Esophagus muscularis mucosa (tissue), 4 donors: Measurements from ENCODE around the gene NIN. TPM values are rescaled to one million over a fixed set of nuclear protein-coding genes. Genes with fewer than 3 reads are reported as not detected.

Experiments used
- DNase-seq: peaks from one replicate; pipeline ENCODE4 v3.0.0-alpha.2; 2017; ENCODE audit errors: extremely low spot score
- H3K27ac ChIP-seq, 4 donors: fragments of 200-600 bp; sonication (generic); replicated peaks in 1 of 4; 1 replicate in 3 of 4; 2 replicates in 1 of 4; pipeline ENCODE4 v1.5.1; 2016 to 2019; ENCODE audit warnings: mild to moderate bottlenecking in 1 of 4
- H3K27me3 ChIP-seq, 4 donors: fragments of 200-600 bp; sonication (generic); one replicate each; pipeline versions ENCODE4 v1.5.1 to v1.6.0; 2016 to 2019
- H3K36me3 ChIP-seq, 4 donors: fragments of 200-600 bp; sonication (generic); one replicate each; pipeline ENCODE4 v1.5.1; 2016 to 2019
- H3K4me1 ChIP-seq, 4 donors: fragments of 200-600 bp; sonication (generic); one replicate each; pipeline ENCODE4 v1.5.1; 2016 to 2019
- H3K4me3 ChIP-seq, 4 donors: fragments of 200-600 bp; sonication (generic); 1 replicate in 2 of 4; 2 replicates in 2 of 4; pipeline ENCODE4 v1.5.1; 2016 to 2019; ENCODE audit warnings: mild to moderate bottlenecking in 4 of 4, moderate library complexity in 1 of 4
- H3K9me3 ChIP-seq, 4 donors: fragments of 200-600 bp; sonication (generic); 1 replicate in 3 of 4; 2 replicates in 1 of 4; pipeline ENCODE4 v1.5.1; 2016 to 2019
- EP300 ChIP-seq: sonication (generic); formaldehyde crosslinking; IDR thresholded peaks from one replicate; pipeline ENCODE4 v1.6.1; 2017; ENCODE audit warnings: antibody characterized with exemption
- POLR2A ChIP-seq: fragments of 450-650 bp; IDR thresholded peaks from one replicate; pipeline ENCODE4 v1.6.1; 2017; ENCODE audit warnings: antibody characterized with exemption, moderate library complexity, mild to moderate bottlenecking, low read depth
- POLR2AphosphoS5 ChIP-seq, 2 donors: sonication (generic); formaldehyde crosslinking; IDR thresholded peaks; one replicate each; pipeline ENCODE4 v1.6.1; 2017; ENCODE audit warnings: antibody characterized with exemption in 2 of 2
- WGBS: methylation state at CpG from one replicate; pipeline ENCODE4 v1.1.5; 2018; 5-methylcytosine and 5-hydroxymethylcytosine counted together
- intact Hi-C: fragments of 100-400 bp; cut with DNase I; formaldehyde crosslinking; loops from one replicate; pipeline ENCODE4 v1.15.1; 2023
- total RNA-seq, 4 donors: library from RNA; depleted of rRNA; stranded (reverse); fragments of >200 nt; gene quantifications; one replicate each; pipeline versions ENCODE4 v1.1.0 to v1.2.1, GENCODE V29; 2016
- TF ChIP-seq, protein P1 (sequence below), 3 experiments: fragments of 200-600 bp in 2 of 3; fragments of 450-650 bp in 1 of 3; sonication (generic) in 2 of 3; IDR thresholded peaks; one replicate each; pipeline ENCODE4 v1.5.1; 2017 to 2019; ENCODE audit warnings: antibody characterized with exemption in 3 of 3, mild to moderate bottlenecking in 2 of 3, moderate library complexity in 1 of 3

Gene NIN
- total RNA-seq, 4 donors from 2014 or later: 26.2 to 38.8 (median 34.1) TPM

- no peaks in the 10 kb centered on the region for H3K9me3 ChIP-seq
- intact Hi-C loops: no loop called here
These were observed 24.6 kb downstream of the NIN start for GRCh38 chr14:50806241-50806933.

DNA sequence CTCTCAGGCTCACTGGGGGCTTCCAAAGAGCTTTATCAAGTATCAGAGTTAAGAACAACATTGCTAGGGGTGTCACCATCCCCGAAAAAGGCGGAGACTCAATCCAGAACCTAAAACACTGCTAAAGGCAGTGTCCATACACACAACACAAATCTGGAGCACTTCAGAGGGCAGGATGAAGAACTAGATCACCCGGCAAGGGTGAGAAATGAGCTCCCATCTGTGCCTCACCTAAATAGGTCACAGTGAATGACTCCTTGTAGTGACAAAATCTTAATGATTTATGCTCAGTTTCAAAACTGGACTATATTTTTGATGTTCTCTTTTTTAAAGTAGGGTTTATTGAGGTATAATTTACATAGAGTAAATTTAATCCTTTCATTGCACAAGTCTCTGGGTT is 25.6 kb downstream of the NIN start:
- Histone ChIP-seq H3K4me3 (no peak overlapping the region), H3K36me3 (peaks cover 0 to 10% (median 2%) of the 10 kb centered on the region in 4 donors), H3K4me1 (peaks cover 0 to 12% (median 10%) of the 10 kb centered on the region in 4 donors), H3K9me3 (no peaks in the 10 kb centered on the region), H3K27me3 (no peaks in the 10 kb centered on the region), H3K27ac (no peak overlapping the region)
- intact Hi-C loops: no loop called here
- TF ChIP-seq POLR2A (no peak), EP300 (no peak), POLR2AphosphoS5 (IDR thresholded peaks at IDR 0.05) (no peak)
- TF ChIP-seq, protein P1, sequence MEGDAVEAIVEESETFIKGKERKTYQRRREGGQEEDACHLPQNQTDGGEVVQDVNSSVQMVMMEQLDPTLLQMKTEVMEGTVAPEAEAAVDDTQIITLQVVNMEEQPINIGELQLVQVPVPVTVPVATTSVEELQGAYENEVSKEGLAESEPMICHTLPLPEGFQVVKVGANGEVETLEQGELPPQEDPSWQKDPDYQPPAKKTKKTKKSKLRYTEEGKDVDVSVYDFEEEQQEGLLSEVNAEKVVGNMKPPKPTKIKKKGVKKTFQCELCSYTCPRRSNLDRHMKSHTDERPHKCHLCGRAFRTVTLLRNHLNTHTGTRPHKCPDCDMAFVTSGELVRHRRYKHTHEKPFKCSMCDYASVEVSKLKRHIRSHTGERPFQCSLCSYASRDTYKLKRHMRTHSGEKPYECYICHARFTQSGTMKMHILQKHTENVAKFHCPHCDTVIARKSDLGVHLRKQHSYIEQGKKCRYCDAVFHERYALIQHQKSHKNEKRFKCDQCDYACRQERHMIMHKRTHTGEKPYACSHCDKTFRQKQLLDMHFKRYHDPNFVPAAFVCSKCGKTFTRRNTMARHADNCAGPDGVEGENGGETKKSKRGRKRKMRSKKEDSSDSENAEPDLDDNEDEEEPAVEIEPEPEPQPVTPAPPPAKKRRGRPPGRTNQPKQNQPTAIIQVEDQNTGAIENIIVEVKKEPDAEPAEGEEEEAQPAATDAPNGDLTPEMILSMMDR (IDR thresholded peaks at IDR 0.05): no peak
- 100% methylated on average over 3 of the region's 3 CpGs for WGBS
- no peak for DNase-seq

More at GRCh38 chr14:50806241-50806933, 24.6 kb downstream of the NIN start:
- Histone ChIP-seq H3K36me3 (peaks cover 0 to 10% (median 2%) of the 10 kb centered on the region in 4 donors), H3K4me1 (peaks cover 0 to 12% (median 10%) of the 10 kb centered on the region in 4 donors), H3K27me3 (no peaks in the 10 kb centered on the region), H3K27ac (no peak overlapping the region), H3K4me3 (no peak overlapping the region)
- WGBS: 88% methylated on average over 3 of the region's 3 CpGs
- no peak for TF ChIP-seq POLR2A
- TF ChIP-seq POLR2AphosphoS5 (IDR thresholded peaks at IDR 0.05): no peak
- no peak for TF ChIP-seq EP300
- TF ChIP-seq, protein P1 (IDR thresholded peaks at IDR 0.05): no peak
- no peak for DNase-seq

DNA sequence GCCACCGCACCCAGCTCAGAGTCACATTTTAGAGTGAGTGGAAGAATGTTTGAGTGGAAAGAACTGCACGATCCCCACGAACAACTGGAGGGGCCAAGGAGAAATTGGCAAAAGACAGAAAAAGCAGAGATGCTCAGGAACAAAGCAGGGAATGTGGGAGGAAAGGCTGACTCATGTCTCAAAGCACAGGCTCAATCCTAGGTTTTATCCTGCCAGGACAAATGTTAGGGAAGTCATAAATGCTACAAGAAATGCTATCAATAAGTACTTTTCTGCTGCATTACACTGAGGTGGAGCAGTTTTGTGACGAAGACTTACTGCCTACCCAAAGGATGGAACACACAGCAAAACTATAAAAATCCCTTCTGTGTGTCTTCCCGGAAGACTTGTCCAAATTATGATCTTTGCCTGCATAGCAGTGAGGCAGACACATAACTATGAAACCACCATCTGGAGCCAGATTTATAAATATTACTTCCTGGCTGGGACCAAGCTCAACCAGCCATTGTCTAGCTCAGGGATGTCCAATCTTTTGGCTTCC is 26.7 kb downstream of the NIN start:
- Histone ChIP-seq H3K27me3 (no peaks in the 10 kb centered on the region), H3K27ac (peak overlapping the region; percentile 2 to 52 (median 44)), H3K4me3 (no peak overlapping the region), H3K36me3 (peaks cover 0 to 11% (median 2%) of the 10 kb centered on the region in 4 donors), H3K4me1 (peaks cover 0 to 12% (median 10%) of the 10 kb centered on the region in 4 donors), H3K9me3 (no peaks in the 10 kb centered on the region)
- intact Hi-C loops: no loop called here
- 56% methylated on average over 5 of the region's 5 CpGs for WGBS
- no peak for TF ChIP-seq POLR2A
- no peak for TF ChIP-seq EP300
- TF ChIP-seq, protein P1 (IDR thresholded peaks at IDR 0.05): no peak
- no peak for TF ChIP-seq POLR2AphosphoS5 (IDR thresholded peaks at IDR 0.05)
- peak; percentile 60 for DNase-seq

- no peaks in the 10 kb centered on the region for H3K27me3 ChIP-seq
- H3K4me3 ChIP-seq: no peak overlapping the region
- WGBS: 86% methylated on average over 1 of the region's 1 CpG
- peaks cover 0 to 12% (median 10%) of the 10 kb centered on the region in 4 donors for H3K4me1 ChIP-seq
- intact Hi-C loops: no loop called here
- no peaks in the 10 kb centered on the region for H3K9me3 ChIP-seq
- no peak overlapping the region for H3K27ac ChIP-seq
- no peak for DNase-seq
- H3K36me3 ChIP-seq: peaks cover 0 to 16% (median 5%) of the 10 kb centered on the region in 4 donors
- TF ChIP-seq, protein P1 (IDR thresholded peaks at IDR 0.05): no peak
- TF ChIP-seq EP300: no peak
- TF ChIP-seq POLR2A: no peak
- no peak for TF ChIP-seq POLR2AphosphoS5 (IDR thresholded peaks at IDR 0.05)
These were observed 29.3 kb downstream of the NIN start for GRCh38 chr14:50801706-50802105.
